TTC549 (cell line): ENCODE results near the gene SLC27A1.
"Not testable (repeated sequence)": the region's sequence is repeated elsewhere in the genome, so short reads cannot be mapped to it uniquely, and the experiment has no call there.

Experiments
- FAIRE-seq: peaks from 2 replicates; lab custom pipeline; 2012; peaks lifted over from hg19 to GRCh38; lab: Jason Lieb, UNC

Gene SLC27A1

DNA sequence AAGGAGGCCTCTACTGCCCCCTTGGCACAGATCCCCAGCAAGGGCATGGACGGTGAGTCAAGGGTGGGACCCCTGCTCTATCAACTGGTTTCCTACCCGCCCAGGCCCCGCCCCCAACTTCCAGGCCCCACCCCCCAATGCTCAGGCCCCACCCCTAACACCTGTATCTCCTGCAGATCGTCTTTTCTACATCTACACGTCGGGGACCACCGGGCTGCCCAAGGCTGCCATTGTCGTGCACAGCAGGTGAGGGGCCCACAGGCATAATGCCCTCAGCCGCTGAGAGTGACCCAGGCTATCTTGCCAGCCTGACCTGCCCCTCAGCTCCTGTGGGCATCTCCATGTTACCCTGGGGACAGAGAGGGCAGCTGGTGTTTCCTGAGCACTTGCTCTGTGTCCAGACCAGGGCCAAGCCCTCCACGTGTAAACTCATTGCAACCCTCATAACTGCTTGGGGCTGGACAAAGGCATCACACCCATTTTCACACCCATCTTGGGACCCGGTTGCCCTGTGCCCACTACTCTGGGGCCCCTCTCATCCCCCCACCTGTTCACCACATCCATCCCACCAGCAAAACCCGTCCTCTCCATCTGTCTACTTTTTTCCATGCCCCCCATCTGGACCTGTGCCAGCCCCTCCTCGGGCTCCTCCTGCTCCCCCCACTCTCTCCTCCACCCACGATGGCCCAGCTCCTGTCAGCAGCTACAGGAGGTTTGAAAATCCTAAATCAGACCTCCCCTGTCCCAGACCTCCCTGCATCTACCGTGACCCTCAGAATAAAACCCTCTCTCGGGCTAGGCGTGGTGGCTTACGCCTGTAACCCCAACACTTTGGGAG, 17.2 kb downstream of the SLC27A1 start:
- no peak for FAIRE-seq

DNA sequence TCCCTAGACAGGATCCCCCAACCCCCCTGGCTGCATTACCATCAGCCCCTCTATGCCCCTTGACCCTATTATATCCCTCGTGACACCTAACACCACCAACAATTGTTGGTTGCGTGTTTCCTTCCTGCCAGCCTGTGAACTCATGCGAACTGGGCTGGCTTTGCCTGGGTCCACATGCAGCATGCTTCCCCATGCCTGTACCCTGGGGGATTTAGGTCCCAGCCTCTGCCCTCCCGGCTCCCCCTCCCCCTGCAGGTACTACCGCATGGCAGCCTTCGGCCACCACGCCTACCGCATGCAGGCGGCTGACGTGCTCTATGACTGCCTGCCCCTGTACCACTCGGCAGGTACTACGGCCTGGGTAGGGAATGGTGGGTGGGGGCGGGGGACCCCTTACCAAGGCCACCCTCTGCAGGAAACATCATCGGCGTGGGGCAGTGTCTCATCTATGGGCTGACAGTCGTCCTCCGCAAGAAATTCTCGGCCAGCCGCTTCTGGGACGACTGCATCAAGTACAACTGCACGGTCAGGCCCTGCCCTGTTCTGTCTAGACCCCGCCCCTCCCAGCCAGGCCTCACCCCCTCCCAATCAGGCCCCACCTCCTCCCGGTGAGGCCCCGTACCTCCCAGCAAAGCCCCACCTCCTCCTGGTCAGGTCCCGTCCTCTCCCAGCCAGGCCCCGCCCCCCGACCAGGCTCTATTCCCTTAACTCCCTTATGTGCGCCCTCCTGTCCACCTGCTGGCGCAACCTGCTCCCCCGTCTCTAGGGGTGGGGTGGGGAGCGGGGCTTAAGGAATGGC, 18.5 kb downstream of the SLC27A1 start:
- no peak for FAIRE-seq

DNA sequence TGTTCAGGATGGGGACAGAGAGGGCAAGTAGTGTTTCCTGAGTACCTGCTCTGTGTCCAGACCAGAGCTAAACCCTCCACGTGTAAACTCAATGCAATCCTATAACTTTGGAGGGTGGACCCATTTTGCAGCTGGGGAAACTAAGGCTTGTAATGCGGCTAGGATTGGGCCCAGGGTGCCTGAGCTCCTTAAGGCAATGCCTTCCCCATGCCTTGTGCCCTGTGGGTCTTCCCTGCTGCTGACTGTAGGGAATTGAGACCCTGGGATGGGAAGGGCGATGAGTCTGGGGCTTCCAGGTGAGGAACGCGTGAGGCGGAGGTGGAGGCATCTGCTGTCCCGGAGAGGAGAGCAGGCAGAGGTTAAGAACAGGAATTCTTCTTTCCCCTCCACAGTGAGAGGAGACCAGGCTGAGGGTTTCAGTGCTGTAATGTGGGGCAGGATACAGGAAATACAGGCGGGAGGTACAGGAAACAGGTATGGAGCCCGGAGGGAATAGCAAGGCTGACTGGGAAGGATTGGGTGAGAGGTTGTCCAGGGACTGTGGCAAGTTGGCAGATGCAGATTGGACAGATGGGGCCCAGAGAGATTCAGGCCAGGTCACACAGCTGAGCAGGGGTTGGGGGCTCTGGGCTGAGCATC, 19.2 kb downstream of the SLC27A1 start:
- FAIRE-seq = no peak

DNA sequence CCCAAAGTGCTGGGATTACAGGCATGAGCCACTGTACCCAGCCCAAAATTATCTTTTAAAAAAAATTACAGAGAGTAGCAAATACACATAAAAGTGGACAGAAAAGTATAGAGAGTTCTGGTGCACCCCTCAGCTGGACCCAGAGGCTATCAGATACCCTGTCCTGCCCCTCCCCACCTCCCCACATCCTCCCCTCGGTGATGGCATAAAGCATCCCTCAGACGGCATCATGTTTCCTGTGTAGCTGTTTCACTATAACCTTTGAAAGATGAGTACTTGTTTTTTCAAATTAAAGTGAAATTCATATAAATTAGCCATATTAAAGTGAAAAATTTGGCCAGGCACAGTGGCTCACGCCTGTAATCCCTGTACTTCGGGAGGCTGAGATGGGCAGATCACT, 20.1 kb downstream of the SLC27A1 start:
- no peak for FAIRE-seq

DNA sequence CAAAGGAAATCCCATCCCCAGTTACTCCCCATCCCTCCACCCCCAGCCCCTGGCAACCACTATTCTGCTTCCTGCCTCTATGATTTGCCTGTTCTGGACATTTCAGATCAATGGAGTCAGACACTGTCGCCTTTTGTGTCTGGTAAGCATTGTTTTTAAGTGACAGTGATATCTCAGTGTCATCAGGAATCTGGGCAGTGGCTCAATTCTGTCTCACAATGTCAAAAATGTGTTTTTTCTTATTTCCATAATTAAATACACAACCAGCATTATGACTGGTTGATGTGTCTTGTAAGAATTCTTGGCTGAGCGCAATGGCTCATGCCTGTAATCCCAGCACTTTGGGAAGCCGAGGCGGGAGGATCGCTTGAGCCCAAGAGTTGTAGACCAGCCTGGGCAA, 21.0 kb downstream of the SLC27A1 start:
- no peak for FAIRE-seq

DNA sequence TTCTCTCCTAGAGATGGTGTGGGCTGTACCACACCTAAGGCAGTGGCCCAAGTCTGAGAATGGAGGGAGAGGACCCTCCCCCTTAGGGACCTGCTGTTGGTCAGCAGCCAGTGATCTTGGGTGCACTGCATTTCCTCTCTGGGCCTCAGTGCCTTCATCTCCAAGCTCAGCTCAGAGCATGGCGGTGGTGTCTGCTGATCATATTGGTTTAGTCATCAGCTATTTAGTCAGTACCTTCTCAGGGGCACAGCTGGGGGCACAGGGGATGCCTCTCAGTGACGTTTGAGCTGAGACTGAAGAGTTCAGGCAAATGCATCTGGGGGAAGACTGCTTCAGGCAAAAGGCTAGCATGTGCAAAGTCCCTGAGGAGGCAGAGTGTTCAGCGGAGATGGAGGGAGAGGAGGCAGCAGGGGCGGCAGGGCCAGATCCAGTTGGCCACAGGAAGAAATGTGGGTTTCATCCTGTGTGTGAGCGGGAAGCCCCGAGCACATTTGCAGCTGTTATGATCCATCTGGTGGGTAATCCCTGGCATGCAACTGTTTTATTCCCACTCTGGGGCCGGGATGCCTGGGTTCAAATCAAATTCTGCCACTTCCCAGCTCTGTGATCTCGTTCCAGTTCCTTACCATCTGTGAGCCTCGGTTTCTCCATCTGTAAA, 25.4 kb downstream of the SLC27A1 start:
- no peak for FAIRE-seq

DNA sequence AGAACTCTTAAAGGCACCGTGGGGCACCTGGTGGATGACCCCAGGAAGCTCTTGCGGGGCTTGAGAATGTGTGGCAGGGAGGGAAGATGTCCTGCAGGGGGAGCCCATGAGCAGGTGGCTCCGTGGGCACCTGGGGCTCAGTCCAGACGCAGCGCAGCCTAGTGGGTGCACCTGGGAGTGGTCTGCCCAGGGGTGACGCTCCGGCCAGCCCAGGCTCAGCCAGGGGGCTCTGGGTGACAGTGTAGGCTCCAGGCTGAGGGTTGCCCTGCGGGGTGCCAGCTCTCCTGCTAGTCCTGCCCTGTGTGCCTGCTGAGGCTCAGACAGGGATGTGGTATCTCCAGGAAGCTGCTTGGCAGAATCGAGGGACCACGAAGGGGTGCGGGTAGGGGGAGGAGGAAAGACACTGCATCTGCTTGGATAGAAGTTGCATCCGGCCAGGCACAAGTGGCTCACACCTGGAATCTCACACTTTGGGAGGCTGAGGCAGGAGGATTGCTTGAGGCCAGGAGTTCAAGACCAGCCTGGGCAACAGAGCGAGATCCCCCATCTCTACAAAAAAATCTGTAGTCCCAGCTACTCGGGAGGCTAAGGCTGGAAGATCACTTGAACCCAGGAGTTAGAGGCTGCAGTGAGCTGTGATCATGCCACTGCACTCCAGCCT, 26.1 kb downstream of the SLC27A1 start:
- no peak for FAIRE-seq

DNA sequence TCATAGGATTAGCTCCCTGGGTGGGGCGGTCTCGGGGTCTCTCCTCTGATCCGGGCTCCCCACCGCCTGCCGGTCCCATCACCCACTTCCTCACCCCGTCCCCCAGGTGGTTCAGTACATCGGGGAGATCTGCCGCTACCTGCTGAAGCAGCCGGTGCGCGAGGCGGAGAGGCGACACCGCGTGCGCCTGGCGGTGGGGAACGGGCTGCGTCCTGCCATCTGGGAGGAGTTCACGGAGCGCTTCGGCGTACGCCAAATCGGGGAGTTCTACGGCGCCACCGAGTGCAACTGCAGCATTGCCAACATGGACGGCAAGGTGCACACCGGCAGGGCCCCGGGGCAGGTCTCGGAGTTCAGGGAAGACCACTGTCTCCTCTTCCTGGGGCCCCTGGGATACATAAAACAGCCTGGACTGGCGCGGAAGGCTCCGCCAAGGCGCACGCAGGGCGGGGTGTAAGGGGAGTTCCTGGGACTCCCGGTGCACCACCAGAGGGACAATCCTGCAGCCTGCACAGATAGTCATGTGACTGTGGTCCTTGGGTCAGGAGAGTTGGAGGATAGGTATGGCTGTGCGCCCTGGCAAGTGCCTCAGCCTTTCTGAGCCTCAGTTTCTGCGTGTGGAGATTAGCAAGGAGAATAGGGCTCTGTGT, 26.9 kb downstream of the SLC27A1 start:
- FAIRE-seq = no peak

DNA sequence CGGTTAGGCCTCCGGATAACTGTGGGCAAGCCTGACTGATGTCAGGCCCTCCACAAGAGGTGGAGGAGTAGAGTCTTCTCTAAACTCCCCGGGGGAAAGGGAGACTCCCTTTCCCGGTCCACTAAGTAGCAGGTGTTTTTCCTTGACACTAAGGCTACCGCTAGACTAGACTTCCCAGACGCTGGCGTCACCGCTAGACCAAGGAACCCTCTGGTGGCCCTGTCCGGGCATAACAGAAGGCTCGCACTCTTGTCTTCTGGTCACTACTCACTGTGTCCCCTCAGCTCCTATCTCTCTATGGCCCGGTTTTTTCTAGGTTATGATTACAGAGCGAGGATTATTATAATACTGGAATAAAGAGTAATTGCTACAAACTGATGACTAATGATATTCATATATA, 28.7 kb downstream of the SLC27A1 start:
- FAIRE-seq = not testable (repeated sequence)

DNA sequence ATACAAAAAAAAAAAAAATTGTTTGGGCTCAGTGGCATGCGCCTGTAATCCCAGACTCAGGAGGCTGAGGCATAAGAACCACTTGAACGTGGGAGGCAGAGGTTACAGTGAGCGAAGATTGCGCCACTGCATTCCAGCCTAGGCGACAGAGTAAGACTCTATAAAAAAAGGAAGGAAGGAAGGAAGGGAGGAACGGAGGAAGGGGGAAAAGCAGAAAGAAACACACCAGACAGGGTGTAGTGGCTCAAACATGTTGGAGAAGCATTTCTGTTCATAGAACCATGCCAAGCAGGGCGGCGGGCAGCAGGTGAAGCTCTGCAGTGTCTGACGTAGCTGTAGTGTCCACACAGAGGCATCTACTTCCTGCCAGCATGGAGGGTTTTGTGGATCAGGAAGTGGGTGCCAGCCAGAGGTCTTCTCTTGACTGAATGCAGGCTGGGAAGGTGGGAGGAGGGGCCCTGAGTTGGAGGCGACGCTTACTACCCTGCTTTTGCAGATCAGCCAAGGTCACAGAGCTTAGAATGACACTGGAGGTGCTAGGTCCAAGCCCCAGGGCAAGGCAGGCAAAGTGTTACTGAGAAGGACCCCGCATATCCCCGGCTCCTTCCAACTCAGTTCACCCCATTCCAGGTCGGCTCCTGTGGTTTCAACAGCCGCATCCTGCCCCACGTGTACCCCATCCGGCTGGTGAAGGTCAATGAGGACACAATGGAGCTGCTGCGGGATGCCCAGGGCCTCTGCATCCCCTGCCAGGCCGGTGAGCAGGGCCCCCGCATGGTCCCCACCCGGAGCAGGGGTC, 29.5 kb downstream of the SLC27A1 start:
- no peak for FAIRE-seq

DNA sequence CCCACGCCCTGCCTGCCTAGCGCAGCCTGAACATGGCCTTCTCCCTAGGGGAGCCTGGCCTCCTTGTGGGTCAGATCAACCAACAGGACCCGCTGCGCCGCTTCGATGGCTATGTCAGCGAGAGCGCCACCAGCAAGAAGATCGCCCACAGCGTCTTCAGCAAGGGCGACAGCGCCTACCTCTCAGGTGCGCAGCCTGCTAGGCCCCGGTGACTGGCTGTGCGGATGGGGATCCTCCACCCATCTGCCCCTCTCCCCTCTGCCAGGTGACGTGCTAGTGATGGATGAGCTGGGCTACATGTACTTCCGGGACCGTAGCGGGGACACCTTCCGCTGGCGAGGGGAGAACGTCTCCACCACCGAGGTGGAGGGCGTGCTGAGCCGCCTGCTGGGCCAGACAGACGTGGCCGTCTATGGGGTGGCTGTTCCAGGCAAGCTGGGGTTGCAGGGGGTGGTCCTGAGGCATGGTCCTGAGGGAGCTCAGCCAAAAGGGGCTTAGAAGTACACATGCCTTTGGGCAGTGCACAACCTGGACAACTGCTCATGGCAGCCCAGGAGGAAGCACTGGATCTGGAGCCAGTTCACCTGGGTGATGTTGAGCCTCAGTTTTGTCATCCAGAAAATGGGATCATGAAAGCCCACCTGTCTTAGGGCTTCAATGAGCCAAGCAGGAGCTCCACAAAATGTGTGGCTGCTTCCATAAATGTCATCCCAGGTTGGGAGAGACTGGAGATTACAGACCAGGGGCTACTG, 30.3 kb downstream of the SLC27A1 start:
- no peak for FAIRE-seq

DNA sequence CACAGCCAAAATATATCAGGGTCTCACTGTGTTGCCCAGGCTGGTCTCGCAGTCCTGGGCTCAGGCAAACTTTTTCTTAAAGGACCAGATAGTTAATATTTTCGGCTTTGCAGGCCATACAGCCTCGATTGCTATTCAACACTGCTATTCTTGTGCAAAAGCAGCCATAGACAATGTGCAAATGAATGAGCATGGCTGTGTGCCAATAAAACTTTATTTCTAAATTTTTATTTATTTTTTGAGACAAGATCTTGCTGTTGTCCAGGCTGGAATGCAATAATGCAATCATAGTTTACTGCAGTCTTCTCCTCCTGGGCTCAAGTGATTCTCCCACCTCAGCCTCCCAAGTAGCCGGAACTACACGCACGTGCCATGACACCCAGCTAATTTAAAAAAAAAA, 32.9 kb downstream of the SLC27A1 start:
- no peak for FAIRE-seq

DNA sequence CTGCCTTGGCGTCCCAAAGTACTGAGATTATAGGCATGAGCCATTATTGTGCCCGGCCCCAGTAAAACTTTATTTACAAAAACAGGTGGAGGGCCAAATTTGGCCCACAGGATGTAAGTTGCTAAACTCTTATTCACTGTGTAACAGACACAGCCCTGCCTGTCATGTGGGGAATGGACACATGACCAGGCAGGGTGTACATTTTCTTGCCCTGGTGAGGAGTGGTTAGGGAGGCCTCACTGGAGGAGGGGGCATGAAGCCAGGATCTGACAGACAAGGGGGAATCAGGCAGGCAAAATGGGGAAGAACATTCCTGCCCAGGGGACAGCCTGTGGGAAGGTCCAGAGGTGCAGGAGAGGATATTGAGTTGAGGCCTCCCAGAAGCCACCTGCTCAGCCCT, 33.7 kb downstream of the SLC27A1 start:
- no peak for FAIRE-seq

DNA sequence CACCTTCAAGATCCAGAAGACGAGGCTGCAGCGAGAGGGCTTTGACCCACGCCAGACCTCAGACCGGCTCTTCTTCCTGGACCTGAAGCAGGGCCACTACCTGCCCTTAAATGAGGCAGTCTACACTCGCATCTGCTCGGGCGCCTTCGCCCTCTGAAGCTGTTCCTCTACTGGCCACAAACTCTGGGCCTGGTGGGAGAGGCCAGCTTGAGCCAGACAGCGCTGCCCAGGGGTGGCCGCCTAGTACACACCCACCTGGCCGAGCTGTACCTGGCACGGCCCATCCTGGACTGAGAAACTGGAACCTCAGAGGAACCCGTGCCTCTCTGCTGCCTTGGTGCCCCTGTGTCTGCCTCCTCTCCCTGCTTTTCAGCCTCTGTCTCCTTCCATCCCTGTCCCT, 34.1 kb downstream of the SLC27A1 start:
- no peak for FAIRE-seq

DNA sequence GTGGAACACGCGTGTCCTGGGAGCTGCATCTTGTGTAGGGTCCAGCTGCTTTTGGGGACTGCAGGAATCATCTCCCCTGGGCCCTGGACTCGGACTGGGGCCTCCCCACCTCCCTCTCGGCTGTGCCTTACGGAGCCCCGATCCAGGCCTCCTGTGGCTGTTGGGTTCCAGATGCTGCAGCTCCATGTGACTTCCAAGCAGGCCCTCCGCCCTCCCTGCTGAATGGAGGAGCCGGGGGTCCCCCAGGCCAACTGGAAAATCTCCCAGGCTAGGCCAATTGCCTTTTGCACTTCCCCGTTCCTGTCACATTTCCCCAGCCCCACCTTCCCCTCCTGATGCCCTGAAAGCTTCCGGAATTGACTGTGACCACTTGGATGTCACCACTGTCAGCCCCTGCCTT, 34.9 kb downstream of the SLC27A1 start:
- no peak for FAIRE-seq

DNA sequence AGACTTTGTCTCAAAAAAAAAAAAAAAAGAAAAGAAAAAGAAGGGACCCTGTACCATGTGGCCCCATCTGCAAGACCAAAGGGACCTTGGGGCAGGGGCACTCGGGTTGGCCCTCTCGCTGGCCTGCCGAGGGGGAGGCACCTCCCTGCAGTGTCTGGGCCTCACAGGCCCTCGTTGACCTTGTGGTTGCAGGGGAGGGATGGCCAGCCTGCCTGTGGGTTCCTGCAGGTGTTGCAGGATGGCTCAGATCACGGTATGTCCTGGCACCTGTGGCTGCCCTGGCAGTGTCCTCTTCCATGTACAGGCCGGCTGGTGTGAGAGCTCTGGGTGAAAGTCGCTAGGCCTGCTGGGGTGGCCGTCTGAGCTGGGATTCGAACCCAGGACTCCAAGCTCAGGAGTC, 36.4 kb downstream of the SLC27A1 start:
- FAIRE-seq = no peak

DNA sequence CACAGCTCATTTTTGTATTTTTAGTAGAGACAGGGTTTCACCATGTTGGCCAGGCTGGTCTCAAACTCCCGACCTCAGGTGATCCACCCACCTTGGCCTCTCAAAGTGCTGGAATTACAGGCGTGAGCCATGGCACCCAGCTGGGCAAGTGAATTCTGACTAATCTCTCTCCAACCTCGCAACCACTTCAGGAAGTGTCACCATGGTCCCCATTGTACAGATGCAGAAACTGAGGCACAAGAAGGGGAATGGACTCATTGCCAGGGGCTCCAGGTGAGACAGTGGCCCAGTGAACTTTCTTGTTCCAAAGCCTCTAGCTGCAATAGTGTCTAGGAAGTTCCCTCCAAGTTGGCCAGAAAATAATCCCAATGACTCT, 38.2 kb downstream of the SLC27A1 start:
- not testable (repeated sequence) for FAIRE-seq

DNA sequence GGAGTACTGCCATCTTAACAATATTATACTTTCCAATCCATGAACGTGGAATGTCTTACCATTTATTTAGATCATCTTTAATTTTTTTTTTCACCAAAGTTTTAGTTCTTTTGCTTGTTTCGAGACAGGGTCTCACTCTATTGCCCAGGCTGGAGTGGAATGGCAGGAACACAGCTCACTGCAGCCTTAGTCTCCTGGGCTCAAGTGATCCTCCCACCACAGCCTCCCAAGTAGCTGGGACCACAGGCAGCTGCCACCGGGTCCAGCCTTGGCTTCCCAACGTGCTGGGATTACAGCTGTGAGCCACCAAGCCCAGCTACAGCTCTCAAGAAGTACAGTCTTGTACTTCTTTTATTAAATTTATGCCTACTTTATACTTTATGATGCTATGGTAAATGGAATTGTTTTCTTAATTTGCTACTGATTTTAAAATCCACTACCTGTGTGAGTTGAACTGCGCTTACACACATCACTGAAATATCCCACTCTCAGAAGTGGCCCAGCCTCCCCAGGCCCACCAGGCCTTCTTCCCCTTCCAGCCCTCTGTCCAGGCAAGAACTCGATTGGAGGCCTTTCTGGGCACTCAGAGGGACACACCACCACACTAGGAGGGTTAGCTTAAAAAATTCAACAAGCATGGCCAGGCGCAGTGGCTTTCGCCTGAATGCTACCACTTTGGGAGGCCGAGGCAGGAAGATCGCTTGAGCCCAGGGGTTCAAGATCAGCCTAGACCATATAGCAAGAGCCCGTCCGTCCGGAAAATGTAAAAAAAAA, 40.1 kb downstream of the SLC27A1 start:
- no peak for FAIRE-seq
